Brain pericyte (primary cell): Measurements from ENCODE around the gene BTN2A1.
A peak's percentile ranks its signal among the peaks of the same experiment; 100 is the strongest.
"Not testable (repeated sequence)": the region's sequence is repeated elsewhere in the genome, so short reads cannot be mapped to it uniquely, and the experiment has no call there.

ENCODE experiments used
- DNase-seq: peaks from one replicate; pipeline ENCODE4 v3.0.0-alpha.2; 2012; ENCODE audit warnings: low read depth, low spot score

Gene BTN2A1

GRCh38 chr6:26432627-26433201 lies 25.0 kb upstream of the BTN2A1 start:
- peak; percentile 68 for DNase-seq

- DNase-seq = not testable (repeated sequence)
Measured at GRCh38 chr6:26433680-26434079, 24.1 kb upstream of the BTN2A1 start.

- DNase-seq = no peak
Measured at GRCh38 chr6:26436018-26436417, 21.7 kb upstream of the BTN2A1 start.

GRCh38 chr6:26437550-26437949 lies 20.2 kb upstream of the BTN2A1 start:
- no peak for DNase-seq

GRCh38 chr6:26438000-26438399 lies 19.8 kb upstream of the BTN2A1 start:
- no peak for DNase-seq

GRCh38 chr6:26439151-26440125 lies 18.3 kb upstream of the BTN2A1 start:
- no peak for DNase-seq

GRCh38 chr6:26440977-26441358 lies 16.8 kb upstream of the BTN2A1 start:
- no peak for DNase-seq

- DNase-seq = no peak
Measured at GRCh38 chr6:26441977-26442376, 15.8 kb upstream of the BTN2A1 start.

- no peak for DNase-seq
Measured at GRCh38 chr6:26445934-26446667, 11.7 kb upstream of the BTN2A1 start.

- no peak for DNase-seq
Measured at GRCh38 chr6:26447257-26447656, 10.5 kb upstream of the BTN2A1 start.

GRCh38 chr6:26450240-26450639 lies 7.5 kb upstream of the BTN2A1 start:
- no peak for DNase-seq

GRCh38 chr6:26452631-26453235 lies 5.0 kb upstream of the BTN2A1 start:
- DNase-seq = no peak

GRCh38 chr6:26454631-26455030 lies 3.1 kb upstream of the BTN2A1 start:
- DNase-seq = no peak

GRCh38 chr6:26455357-26455970 lies 2.3 kb upstream of the BTN2A1 start:
- DNase-seq = no peak

GRCh38 chr6:26457264-26457805 lies 420 bp upstream of the BTN2A1 start:
- DNase-seq = peak; percentile 21

GRCh38 chr6:26459023-26459810 lies 1.5 kb downstream of the BTN2A1 start:
- no peak for DNase-seq

GRCh38 chr6:26461353-26461752 lies 3.6 kb downstream of the BTN2A1 start:
- DNase-seq = not testable (repeated sequence)

- no peak for DNase-seq
Measured at GRCh38 chr6:26464014-26464413, 6.3 kb downstream of the BTN2A1 start.

- no peak for DNase-seq
Measured at GRCh38 chr6:26464416-26465131, 6.8 kb downstream of the BTN2A1 start.

GRCh38 chr6:26465776-26466175 lies 8.0 kb downstream of the BTN2A1 start:
- no peak for DNase-seq
